Kidney glomerular epithelial cell (primary cell): ENCODE data around the gene EHD3.
A peak's percentile ranks its signal among the peaks of the same experiment; 100 is the strongest.

Experiments used
- DNase-seq: peaks from one replicate; lab custom pipeline; 2025; lab: John Stamatoyannopoulos, UW

The EHD3 gene

DNA sequence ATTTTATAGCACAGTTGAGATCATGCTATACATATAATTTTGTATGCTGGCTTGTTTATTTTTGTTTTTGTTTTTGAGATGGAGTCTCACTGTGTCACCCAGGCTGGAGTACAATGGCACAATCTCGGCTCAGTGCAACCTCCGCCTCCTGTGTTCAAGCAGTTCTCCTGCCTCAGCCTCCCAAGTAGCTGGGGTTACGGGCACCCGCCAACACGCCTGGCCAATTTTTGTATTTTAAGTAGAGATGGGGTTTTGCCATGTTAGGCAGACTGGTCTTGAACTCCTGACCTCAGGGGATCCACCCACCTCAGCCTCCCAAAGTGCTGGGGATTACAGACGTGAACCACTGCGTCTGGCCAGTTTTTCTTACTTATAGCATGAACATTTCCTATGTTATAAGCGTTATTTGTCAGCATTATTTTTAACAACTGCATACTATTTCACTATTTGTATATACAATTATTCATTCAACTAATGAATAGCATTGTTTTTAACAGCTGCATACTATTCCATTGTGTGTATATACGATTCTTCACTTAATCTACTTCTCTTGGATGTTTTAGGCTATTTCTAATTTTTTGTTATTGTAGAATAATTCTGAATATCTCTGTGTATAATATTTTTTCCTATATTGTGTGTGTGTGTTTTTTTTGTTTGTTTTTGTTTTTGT is 3.5 kb downstream of the EHD3 start:
- no peak for DNase-seq

DNA sequence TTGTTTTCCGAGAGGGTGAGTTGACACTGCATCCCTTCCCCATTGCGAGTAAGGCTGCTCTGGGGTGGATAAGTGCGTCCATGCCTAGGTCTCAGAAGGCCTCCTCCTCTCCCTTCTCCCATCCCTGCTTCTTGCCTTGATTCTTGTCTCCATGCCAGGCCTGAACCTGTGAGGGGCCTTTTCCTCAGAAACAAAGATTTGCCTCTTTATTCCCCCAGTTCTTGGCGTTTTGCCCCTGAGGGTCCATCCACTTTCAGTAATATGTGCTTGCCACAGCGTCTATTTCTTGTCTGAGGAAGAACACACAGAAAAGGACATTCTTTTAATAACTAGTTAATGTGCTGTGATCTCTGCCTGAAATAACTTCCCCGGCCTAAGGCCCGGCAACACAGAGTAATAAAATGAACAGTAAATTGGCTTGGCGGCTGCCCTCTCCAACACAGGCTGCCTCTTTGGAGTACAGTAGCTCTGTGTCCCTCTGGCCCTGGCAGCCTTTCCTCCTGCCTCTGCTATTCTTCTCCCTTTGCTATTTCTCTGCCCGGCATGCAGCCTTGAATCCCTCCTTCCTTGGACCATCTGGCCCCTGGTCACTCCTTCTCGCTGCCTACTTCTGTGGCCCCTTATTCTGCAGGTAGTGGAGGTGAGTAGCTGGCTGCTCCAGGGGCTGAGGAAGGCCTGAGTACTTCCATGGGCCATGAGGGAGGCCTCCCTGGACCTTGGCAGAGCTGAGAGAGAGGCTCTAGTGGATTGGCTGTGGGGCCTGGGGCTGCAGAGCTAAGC is 4.4 kb downstream of the EHD3 start:
- DNase-seq, result no peak

DNA sequence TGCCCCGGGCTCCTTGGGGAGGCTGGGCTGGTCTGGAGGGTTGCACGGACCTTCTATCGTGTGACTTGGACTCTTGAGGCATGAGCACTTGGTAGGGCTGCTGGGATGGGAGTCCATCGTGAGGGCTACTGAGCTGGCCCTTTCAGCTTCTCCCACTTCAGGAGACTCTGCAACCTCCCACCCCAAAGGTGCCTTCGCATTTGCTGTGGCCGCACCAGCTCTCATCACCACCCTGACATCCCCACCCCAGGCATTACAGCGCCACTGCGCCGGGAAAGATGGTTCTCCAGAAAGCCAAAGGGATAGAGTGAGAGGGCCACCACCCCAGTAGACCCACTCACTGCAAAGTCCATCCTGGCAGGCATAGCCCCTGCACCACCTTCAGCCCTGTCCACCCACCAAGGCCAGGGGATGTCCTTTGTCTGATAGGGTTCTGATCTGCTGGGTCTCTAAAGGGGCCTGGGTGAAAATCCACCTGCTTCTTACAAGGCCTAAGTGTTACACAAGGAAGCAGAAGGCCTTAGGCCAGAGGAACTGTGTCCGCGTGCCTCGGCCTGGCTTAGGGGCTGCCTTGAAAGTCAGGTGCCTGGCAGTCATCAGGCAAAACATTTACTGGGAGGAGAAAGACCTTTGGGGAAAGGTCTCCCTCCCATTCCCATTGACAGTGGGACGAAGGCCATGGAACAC is 5.1 kb downstream of the EHD3 start:
- no peak for DNase-seq

DNA sequence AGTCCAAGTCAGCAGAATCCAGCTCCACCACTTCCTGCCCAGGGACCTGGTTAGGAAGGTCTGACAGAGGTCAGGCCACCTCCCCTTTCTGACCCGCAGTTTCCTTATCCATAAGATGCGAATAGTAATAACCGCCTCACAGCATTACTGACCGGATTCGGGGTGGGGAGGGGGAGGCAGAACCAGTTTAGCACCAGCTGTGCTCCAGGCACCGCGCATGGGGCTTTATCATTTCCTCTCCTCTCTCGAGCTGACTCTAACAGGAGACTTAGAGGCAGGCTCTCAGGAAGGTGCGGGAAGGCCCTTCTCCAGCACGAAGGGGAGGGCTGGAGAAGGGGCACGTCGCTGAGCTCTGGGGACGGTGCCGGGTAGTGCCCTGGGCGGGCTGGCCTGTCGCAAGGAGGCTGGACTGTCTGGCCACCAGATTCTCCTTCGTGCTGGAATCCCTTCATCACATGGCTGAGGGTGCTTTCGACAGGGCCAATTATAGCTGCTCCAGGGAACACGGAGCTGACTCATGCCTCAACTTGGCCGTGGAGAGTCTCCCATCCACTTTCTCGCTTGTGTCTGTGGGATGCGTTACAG is 5.7 kb downstream of the EHD3 start:
- no peak for DNase-seq

DNA sequence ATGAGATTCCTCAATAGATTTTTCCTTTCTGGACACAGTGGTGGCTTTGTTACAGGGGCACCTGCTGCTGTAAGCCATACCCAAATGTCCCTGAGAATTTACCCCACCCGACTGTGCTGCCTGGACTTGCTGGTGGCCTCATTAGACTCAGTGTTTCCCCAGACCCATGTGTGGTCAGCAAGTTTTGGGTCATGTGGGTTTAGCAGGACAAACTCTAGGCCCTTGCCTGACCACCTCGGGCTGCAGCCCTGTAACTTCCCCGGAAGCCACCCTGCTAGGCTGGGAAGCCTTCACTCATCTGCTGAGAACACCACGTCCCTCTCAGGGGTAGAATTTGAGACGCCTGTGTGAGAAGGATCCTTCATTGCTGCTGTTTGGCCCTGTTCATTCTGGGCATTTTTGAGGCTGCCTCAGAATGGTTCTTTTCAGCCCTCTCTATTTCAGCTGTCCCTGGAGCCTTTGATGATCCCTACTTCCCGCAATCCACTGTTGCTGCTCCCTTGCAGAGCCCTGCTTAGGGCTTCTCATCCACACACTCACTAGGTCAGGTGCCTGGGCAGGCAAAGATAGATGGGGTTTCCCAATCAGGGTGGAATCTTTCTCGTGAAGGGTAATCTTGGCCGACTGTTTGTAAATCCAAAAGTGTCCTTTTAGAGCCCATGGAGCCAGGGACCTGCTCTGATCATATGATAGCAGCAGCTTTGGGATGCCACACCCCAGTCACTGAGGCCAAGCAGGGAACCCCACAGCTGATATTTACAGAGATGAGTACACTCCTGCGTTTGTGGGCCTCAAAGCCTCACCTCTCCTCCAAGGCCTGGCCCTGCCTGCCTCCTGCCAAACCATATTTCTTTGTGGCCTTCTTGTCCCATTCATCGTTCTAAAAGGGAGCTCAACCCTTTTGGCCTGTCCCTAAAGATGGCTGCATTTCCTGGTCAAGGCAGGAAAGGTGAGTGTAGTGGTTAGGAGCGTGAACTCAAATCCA is 6.7 kb downstream of the EHD3 start:
- no peak for DNase-seq

DNA sequence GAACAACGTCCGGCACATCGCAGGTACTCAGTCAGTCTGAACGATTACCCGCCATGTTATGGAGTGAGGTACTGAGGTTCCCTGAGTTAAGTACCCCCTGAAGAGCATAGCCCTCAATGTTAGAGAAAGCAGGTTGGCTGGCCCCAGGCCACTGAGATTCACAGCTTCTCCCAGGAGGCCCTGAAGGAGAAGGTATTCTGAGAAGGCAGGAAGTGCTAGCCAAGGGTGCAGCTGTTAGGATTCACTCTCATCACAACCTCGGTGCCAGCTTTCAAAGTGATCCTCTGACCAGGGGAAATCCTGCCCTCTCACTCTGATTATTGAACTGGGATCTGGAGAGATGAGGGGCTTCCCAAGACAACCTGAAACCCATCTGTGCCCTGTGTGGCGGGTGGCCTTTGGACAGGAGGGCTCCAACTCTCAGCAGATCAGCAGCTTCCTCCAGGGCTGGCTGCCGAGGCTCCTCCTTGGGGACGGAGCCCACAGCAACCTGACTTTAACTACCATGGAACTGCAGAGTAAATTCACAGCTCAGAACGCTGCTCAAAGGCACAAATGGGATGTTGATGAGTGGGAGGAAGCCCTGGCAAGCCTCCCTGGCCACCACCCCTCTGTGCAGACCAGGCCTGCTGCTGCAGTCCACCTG is 7.8 kb downstream of the EHD3 start:
- DNase-seq, result no peak

DNA sequence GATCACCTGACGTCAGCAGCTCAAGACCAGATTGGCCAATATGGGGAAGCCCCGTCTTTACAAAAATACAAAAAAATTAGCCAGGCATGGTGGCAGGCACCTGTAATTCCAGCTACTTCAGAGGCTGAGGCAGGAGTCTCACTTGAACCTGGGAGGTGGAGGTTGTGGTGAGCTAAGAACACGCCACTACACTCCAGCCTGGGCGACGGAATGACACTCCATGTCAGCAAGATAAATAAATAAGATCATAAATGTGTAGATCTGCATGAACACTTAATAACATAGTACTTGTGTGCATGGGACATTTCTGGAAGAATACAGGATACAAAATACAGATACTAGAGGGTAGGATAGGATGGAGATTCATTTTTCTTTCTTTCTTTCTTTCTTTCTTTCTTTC is 9.1 kb downstream of the EHD3 start:
- DNase-seq, result no peak

DNA sequence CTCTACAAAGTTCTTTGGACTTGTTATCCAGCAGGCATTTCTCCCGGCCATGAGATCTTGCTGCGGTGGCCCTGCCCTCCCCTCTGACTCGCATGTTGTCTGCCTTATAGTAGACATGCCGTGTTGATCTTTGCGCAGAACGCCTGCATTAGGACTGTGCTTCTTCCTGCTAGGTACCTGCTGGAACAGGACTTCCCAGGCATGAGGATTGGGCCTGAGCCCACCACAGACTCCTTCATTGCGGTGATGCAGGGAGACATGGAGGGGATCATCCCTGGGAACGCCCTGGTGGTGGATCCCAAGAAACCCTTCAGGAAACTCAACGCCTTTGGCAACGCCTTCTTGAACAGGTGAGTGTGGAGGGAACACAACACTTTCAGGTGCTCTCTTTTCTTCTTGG is 10.1 kb downstream of the EHD3 start:
- no peak for DNase-seq

DNA sequence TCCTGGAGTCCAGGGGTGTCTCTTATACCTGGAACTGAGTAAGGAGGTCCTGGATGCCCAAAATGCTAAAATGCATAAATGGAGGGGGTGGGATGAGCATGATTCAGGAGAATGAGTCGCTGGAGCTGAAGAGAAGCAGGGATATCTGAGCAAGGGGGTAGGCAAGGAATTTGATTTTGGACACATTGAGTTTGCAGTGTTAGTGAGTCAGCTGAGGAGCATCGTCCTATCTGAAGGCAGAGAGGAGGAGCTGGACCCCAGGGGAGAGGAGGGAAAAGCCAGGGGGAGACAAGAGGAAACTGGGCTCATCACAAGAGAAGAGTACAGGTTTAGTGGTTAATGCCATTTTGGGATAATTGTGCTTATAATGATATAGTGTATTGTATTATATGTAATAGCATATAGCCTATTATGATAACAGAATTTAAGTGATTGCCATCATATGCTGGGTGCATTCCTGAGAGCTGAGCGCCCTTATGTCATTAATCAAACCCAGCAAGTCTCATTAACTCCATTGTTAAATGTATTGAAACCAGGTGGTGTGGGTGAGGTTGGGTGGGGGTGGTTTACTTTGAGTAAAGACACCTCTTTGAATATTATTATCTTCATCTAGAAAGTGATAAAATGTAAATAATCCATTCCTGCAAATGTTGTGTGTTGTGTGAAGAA is 12.4 kb downstream of the EHD3 start:
- no peak for DNase-seq

DNA sequence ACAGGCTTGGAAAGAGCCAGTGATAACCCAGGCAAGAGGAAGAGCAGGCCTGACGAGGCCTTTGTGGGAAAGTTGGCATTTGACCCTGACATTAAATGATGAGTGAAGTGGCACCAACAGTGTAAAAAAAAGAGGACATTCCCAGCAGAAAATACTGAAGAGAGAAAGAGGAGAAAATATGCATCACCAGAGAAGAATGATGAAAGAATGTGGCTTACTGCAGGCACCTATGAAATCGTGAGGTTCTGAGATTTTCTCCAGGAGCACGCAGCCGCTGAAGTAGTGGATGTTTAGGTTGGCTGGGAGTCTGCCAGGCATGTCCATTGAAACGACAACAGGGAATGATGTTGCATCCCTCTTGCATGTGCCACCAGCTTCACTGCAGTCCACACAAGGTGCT is 13.8 kb downstream of the EHD3 start:
- DNase-seq, result peak; percentile 90

DNA sequence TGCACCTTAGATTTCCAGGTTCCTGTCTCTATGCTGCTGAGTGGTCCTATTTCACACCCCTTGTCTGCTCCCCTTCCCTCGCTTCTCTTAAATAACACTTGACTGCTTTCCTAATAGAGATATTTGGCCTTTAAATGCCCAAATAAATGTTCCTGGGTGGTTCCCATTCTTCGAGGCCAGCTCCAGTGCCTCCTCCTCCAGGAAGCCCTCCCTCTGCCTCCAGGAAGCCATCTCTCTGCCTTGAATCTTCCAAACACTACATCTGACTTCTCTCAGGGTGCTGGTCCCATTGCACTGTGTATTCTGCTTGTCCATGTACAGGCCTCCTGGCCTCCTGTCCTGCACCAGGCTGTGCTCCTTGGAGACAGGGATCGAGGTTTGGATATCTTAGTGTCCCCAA is 14.2 kb downstream of the EHD3 start:
- no peak for DNase-seq

DNA sequence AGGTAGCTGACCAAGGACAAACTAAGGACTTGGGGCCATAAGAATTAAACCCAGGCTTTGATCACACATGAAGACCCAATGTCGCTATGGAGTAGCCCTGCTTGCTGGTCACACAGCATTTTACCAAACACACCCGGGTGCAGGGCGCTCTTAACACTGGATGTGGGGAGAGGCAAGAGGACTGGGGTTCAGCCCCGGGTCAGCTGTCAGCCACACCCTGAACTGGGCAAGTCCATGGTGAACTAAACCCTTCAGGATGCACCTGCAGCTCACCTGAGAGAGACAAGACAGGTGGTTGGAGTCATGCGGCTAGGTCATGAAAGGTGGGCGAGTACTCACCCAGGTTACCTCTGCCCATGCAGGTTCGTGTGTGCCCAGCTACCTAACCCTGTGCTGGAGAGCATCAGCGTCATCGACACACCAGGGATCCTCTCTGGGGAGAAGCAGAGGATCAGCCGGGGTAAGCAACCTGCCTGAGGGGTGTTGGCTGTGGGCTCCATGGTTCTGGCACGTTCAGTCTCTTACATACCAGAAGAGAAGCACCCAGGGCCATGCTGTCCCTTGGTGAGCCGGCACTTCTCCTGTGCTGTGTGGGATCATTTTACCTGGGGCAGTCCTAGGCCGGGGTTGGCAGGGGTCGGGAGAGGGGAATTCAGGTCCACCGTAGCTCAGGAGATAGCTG is 15.2 kb downstream of the EHD3 start:
- no peak for DNase-seq

DNA sequence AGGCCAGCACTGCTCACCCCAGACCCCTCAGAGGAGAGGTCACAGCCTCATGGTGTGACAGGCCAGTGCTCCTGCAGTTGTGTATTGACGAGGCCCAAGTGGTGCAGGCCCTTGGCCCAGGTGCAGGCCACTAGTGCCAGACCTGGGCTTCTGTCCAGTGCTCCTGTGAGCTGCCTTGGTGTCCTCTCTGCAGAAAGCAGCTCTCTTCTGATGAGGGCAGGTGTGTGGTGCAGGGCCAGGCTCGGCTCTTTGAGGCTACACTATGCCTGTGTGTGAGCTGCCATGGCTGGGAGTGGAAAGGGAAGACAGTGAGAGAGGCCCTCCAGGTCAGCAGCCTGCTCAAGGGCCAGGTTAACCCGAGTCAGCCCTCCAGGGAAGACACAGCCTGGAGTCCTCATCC is 17.1 kb downstream of the EHD3 start:
- no peak for DNase-seq

DNA sequence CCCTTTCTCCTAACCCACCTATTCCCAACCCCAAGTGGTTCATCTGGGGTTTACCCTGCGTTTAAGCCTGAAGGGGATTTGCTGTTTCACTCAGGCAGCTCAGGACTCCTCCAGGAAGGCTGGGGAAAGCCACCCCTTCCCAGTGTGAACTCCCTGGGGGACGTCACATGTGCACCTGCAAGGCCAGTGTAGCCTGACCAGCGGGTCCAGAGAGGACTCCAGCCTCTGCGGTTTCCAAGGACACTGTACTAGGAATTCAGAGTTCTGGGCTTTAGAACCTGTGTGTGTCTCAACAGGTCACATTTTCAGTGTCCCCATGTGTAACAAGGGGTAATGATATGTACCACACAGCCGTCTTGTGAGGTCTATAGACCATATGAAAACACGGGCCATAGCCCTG is 17.9 kb downstream of the EHD3 start:
- no peak for DNase-seq

DNA sequence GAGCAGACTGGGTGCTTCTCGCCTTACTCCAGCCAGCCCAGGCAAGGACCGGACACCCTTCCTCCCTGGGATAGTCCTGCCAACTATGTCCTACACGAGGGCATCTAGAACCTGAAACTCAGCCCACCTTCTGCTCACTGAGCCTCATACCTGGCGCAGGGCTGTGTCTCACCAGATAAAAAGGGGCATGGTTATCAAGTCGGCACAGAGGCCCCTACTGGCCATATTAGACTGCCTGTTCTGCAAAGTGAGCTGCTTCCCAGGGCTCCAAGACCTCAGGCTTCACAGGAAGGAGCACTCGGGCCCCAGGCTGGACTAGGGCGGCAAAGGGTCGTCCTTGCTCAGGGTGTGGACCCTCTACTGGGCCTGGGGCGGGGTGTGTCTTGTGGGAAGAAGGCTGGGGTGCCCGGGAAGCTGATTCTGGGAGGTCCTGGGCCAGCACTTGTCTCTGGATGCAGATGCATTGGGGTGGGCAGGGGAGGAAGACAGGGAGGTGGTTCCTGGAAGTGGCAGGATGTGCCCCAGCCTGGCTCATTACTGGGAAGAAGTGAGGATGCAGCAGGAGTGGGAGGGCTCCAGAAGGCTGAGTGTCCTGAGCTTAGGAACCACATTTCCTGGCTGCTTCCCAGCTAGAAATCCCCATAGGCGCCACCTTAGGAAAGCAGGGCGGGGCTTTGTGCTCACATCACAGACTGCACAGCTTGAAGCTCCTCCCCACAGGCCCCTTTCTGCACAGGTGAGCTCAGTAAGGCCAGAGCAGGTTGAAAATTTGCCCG is 19.6 kb downstream of the EHD3 start:
- DNase-seq, result no peak

DNA sequence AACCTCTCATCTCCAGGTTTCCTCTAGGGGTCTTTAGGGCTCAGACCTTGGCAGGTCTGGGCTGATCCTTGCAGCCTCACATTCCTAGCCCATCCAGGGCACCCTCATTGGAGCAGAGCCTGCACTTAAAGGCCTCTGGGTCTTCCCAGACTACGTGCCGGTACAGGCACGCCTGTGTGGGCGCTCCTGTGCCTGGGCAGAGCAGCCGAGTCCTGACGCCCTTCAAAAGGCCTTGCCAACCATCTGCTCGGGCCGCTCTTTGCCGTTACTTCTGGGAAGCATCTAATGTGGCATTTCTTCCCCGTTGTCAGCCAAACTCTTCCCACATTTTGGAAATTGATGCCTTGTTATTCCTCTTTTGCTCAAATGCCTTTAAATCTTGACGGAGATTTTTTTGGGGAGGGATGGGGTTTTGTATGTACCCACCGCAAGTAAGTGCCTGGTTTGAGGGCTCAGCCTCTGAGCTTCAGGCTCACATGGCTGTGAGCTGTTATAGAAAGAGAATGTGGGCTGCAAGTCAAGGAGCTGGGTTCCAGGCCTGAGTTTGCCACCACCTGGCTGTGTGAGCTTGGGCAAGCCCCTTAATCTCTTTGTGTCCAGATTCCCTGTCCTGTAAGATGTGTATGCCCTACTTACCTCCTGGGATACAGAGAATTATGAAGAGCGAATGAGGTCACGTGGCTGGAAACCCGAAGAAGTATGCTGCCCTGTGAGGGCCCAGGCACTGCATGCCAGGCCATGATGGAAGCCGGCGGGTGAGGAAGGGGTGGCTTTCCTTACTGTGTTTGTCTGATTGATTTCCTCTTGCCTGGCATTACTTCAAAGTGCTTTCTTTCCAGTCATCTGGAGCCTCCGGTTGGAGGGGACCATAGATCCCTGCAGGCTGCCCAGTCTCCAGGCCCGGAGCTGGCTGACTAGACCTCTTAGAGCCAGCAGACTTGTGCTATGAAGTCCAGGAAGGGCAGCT is 20.6 kb downstream of the EHD3 start:
- DNase-seq, result no peak

DNA sequence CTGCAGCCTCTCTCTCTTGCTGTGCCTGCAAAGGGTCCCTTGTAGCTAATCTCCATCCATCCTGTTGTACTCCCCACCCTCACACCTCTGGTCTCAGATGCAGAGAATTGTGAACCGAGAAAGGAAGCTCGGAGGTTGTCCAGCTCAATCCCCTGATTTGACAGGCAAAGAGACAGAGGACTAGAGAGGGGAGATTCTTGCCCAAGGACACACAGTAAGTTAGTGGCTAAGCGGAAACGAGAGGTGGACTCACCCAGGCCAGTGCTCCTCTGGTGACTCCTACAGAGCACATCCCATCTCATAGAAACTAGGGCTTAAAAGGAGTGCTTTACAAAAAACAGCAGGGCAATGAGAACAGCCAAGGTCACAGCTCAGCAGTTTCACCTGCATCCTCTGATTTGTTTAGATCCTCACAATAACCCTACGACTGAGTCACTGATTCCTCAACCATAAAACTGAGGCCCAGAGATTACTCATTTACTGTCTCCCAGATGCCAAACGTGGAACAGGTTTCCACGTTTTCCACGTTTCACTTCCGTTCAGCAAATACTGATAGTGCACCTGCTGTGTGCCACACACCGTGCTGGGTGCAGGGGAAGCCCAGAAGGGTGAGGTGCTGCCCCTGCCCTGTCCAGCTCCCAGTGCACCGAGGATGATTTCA is 22.1 kb downstream of the EHD3 start:
- peak; percentile 91 for DNase-seq
